Liver (tissue), 9 donors: Measurements from ENCODE around the gene SFXN3. TPM values are rescaled to one million over a fixed set of nuclear protein-coding genes. Genes with fewer than 3 reads are reported as not detected.

Experiments used
- DNase-seq: peaks from one replicate; pipeline ENCODE4 v3.0.0-alpha.2; 2017; ENCODE audit warnings: low spot score
- H3K27ac ChIP-seq, 2 donors: one replicate each; pipeline ENCODE4 v1.7.0; 2013; ENCODE audit warnings: inconsistent platforms in 2 of 2, low read length in 2 of 2, control low read depth in 1 of 2, low read depth in 1 of 2, mild to moderate bottlenecking in 1 of 2
- H3K27me3 ChIP-seq, 4 donors: one replicate each; pipeline versions ENCODE4 v1.6.1 to v1.7.0; 2013; ENCODE audit warnings: low read length in 3 of 4, inconsistent platforms in 1 of 4, mild to moderate bottlenecking in 1 of 4, moderate library complexity in 1 of 4; ENCODE audit not compliant: control insufficient read depth in 4 of 4, insufficient read depth in 4 of 4
- H3K36me3 ChIP-seq, 4 donors: one replicate each; pipeline versions ENCODE4 v1.6.1 to v1.7.0; 2013; ENCODE audit warnings: low read length in 3 of 4, mild to moderate bottlenecking in 3 of 4, low read depth in 1 of 4, moderate library complexity in 1 of 4; ENCODE audit not compliant: control insufficient read depth in 4 of 4, insufficient read depth in 3 of 4
- H3K4me1 ChIP-seq, 4 donors: one replicate each; pipeline versions ENCODE4 v1.6.1 to v1.7.0; 2013; ENCODE audit warnings: low read length in 3 of 4, mild to moderate bottlenecking in 3 of 4, moderate library complexity in 1 of 4; ENCODE audit not compliant: control insufficient read depth in 4 of 4, insufficient read depth in 4 of 4
- H3K4me3 ChIP-seq, 3 donors: one replicate each; pipeline versions ENCODE4 v1.6.1 to v1.7.0; 2013; ENCODE audit warnings: low read length in 3 of 3, control low read depth in 1 of 3, low read depth in 1 of 3, mild to moderate bottlenecking in 1 of 3
- H3K9ac ChIP-seq, 2 donors: one replicate each; pipeline ENCODE4 v1.7.0; 2013; ENCODE audit warnings: low read length in 2 of 2, mild to moderate bottlenecking in 2 of 2, moderate library complexity in 2 of 2, control low read depth in 1 of 2, low read depth in 1 of 2
- H3K9me3 ChIP-seq, 4 donors: one replicate each; pipeline versions ENCODE4 v1.6.1 to v1.7.0; 2013; ENCODE audit warnings: low read length in 3 of 4; ENCODE audit not compliant: control insufficient read depth in 4 of 4
- ATF3 ChIP-seq: IDR thresholded peaks from 2 replicates; pipeline ENCODE4 v1.6.1; 2016; ENCODE audit warnings: antibody characterized with exemption
- EGR1 ChIP-seq, 2 donors: IDR thresholded peaks; 2 replicates each; pipeline ENCODE4 v1.6.1; 2016 to 2018; ENCODE audit warnings: antibody characterized with exemption in 2 of 2, low read depth in 2 of 2
- FOXA1 ChIP-seq: IDR thresholded peaks from 2 replicates; pipeline ENCODE4 v1.6.1; 2016; ENCODE audit warnings: antibody characterized with exemption
- FOXA2 ChIP-seq: IDR thresholded peaks from 2 replicates; pipeline ENCODE4 v1.6.1; 2016; ENCODE audit warnings: antibody characterized with exemption
- GABPA ChIP-seq, 2 donors: IDR thresholded peaks in 1 of 2; conservative IDR thresholded peaks in 1 of 2; 2 replicates each; pipeline ENCODE4 v1.6.1; 2016; ENCODE audit warnings: antibody characterized with exemption in 2 of 2, mild to moderate bottlenecking in 1 of 2, moderate library complexity in 1 of 2
- HNF4A ChIP-seq, 2 donors: conservative IDR thresholded peaks; 2 replicates each; pipeline ENCODE4 v1.6.1; 2016; ENCODE audit warnings: antibody characterized with exemption in 2 of 2, mild to moderate bottlenecking in 2 of 2
- HNF4G ChIP-seq: IDR thresholded peaks from 2 replicates; pipeline ENCODE4 v1.6.1; 2016; ENCODE audit warnings: antibody characterized with exemption
- JUND ChIP-seq, 2 donors: IDR thresholded peaks; 2 replicates each; pipeline ENCODE4 v1.6.1; 2016; ENCODE audit warnings: antibody characterized with exemption in 2 of 2
- MAX ChIP-seq: IDR thresholded peaks from 2 replicates; pipeline ENCODE4 v1.6.1; 2016; ENCODE audit warnings: antibody characterized with exemption
- NR2F2 ChIP-seq: IDR thresholded peaks from 2 replicates; pipeline ENCODE4 v1.6.1; 2016; ENCODE audit warnings: antibody characterized with exemption
- RAD21 ChIP-seq, 2 donors: IDR thresholded peaks; 2 replicates each; pipeline ENCODE4 v1.6.1; 2016; ENCODE audit warnings: antibody characterized with exemption in 2 of 2, mild to moderate bottlenecking in 2 of 2
- REST ChIP-seq: IDR thresholded peaks from 2 replicates; pipeline ENCODE4 v1.6.1; 2016; ENCODE audit warnings: antibody characterized with exemption, mild to moderate bottlenecking
- SP1 ChIP-seq: IDR thresholded peaks from 2 replicates; pipeline ENCODE4 v1.6.1; 2018; ENCODE audit warnings: antibody characterized with exemption, mild to moderate bottlenecking
- TAF1 ChIP-seq: conservative IDR thresholded peaks from 2 replicates; pipeline ENCODE4 v1.6.1; 2016; ENCODE audit warnings: antibody characterized with exemption, mild to moderate bottlenecking
- YY1 ChIP-seq: IDR thresholded peaks from 2 replicates; pipeline ENCODE4 v1.6.1; 2016; ENCODE audit warnings: antibody characterized with exemption, mild to moderate bottlenecking
- WGBS: extraction: QIAGEN DNeasy Blood & Tissue Kit; methylation state at CpG from one replicate; pipeline ENCODE4 v1.1.7; 2013; 5-methylcytosine and 5-hydroxymethylcytosine counted together
- polyA plus RNA-seq, 2 donors: library from polyadenylated mRNA; stranded (reverse) in 1 of 2; unstranded in 1 of 2; fragments of 200-250 nt in 1 of 2; fragments of >200 nt in 1 of 2; fragmentation: Nextera tagmentation in 1 of 2; extraction: Ambion mirVana in 1 of 2; gene quantifications; one replicate each; pipeline versions ENCODE4 v1.2.1 to v1.2.3, GENCODE V29; 2013 to 2015
- total RNA-seq, 2 donors: library from RNA; depleted of rRNA; stranded (reverse); fragments of >200 nt; gene quantifications; one replicate each; pipeline ENCODE4 v1.2.3, GENCODE V29; 2014
- TF ChIP-seq, protein P1 (sequence below): IDR thresholded peaks from 2 replicates; pipeline ENCODE4 v1.6.1; 2016; ENCODE audit warnings: antibody characterized with exemption
- TF ChIP-seq, protein P2 (sequence below): fragments of 150-350 bp; IDR thresholded peaks from 2 replicates; pipeline ENCODE4 v1.5.1; 2017; ENCODE audit warnings: improper control_type of control experiment, low read depth, low read length; ENCODE audit not compliant: missing input control
- donor health status: healthy.
- donor health status: healthy.
- donor health status: healthy.
- donor health status: healthy.
- donor health status: healthy.

SFXN3 gene
- total and polyA plus RNA-seq, 4 donors, result 1.7 to 11.1 (median 6.3) TPM

GRCh38 chr10:101076630-101077029 lies 45.6 kb downstream of the SFXN3 start:
- Histone ChIP-seq H3K9me3 (no peaks in the 10 kb centered on the region), H3K27me3 (peaks cover 0 to 14% (median 2%) of the 10 kb centered on the region in 4 donors), H3K27ac (no peak overlapping the region), H3K4me1 (no peaks in the 10 kb centered on the region), H3K9ac (no peak overlapping the region), H3K4me3 (no peak overlapping the region), H3K36me3 (no peaks in the 10 kb centered on the region)
- TF ChIP-seq RAD21 (IDR thresholded peaks at IDR 0.05) (no peak), REST (no peak), GABPA (IDR thresholded peaks at IDR 0.05 in 1 of 2, conservative IDR thresholded peaks at IDR 0.05 in 1 of 2) (no peak), FOXA2 (no peak), FOXA1 (no peak), HNF4A (conservative IDR thresholded peaks at IDR 0.05) (no peak), YY1 (no peak), TAF1 (no peak), EGR1 (IDR thresholded peaks at IDR 0.05; ENCODE audit: low read depth in 2 of 2) (no peak), SP1 (no peak), ATF3 (no peak), JUND (IDR thresholded peaks at IDR 0.05) (no peak)
- TF ChIP-seq, protein P1, sequence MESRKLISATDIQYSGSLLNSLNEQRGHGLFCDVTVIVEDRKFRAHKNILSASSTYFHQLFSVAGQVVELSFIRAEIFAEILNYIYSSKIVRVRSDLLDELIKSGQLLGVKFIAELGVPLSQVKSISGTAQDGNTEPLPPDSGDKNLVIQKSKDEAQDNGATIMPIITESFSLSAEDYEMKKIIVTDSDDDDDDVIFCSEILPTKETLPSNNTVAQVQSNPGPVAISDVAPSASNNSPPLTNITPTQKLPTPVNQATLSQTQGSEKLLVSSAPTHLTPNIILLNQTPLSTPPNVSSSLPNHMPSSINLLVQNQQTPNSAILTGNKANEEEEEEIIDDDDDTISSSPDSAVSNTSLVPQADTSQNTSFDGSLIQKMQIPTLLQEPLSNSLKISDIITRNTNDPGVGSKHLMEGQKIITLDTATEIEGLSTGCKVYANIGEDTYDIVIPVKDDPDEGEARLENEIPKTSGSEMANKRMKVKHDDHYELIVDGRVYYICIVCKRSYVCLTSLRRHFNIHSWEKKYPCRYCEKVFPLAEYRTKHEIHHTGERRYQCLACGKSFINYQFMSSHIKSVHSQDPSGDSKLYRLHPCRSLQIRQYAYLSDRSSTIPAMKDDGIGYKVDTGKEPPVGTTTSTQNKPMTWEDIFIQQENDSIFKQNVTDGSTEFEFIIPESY, result no peak
- TF ChIP-seq, protein P2, sequence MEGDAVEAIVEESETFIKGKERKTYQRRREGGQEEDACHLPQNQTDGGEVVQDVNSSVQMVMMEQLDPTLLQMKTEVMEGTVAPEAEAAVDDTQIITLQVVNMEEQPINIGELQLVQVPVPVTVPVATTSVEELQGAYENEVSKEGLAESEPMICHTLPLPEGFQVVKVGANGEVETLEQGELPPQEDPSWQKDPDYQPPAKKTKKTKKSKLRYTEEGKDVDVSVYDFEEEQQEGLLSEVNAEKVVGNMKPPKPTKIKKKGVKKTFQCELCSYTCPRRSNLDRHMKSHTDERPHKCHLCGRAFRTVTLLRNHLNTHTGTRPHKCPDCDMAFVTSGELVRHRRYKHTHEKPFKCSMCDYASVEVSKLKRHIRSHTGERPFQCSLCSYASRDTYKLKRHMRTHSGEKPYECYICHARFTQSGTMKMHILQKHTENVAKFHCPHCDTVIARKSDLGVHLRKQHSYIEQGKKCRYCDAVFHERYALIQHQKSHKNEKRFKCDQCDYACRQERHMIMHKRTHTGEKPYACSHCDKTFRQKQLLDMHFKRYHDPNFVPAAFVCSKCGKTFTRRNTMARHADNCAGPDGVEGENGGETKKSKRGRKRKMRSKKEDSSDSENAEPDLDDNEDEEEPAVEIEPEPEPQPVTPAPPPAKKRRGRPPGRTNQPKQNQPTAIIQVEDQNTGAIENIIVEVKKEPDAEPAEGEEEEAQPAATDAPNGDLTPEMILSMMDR, result no peak
- 71% methylated on average over 5 of the region's 5 CpGs for WGBS
- no peak for DNase-seq

- H3K4me1 ChIP-seq, result no peaks in the 10 kb centered on the region
- no peaks in the 10 kb centered on the region for H3K36me3 ChIP-seq
- peaks cover 0 to 6% (median 1%) of the 10 kb centered on the region in 4 donors for H3K27me3 ChIP-seq
- H3K27ac ChIP-seq, result no peak overlapping the region
- H3K4me3 ChIP-seq, result no peak overlapping the region
- H3K9ac ChIP-seq, result no peak overlapping the region
- WGBS, result 90% methylated on average over 1 of the region's 1 CpG
- no peaks in the 10 kb centered on the region for H3K9me3 ChIP-seq
- DNase-seq, result no peak
- no peak for TF ChIP-seq MAX
- TF ChIP-seq, protein P1, result no peak
- no peak for TF ChIP-seq ATF3
- TF ChIP-seq HNF4A (conservative IDR thresholded peaks at IDR 0.05), result no peak
- no peak for TF ChIP-seq GABPA (IDR thresholded peaks at IDR 0.05 in 1 of 2, conservative IDR thresholded peaks at IDR 0.05 in 1 of 2)
- TF ChIP-seq, protein P2, result no peak
- no peak for TF ChIP-seq TAF1
- no peak for TF ChIP-seq HNF4G
- no peak for TF ChIP-seq FOXA1
- TF ChIP-seq SP1, result no peak
- TF ChIP-seq FOXA2, result no peak
- no peak for TF ChIP-seq NR2F2
- TF ChIP-seq YY1, result no peak
- no peak for TF ChIP-seq RAD21 (IDR thresholded peaks at IDR 0.05)
- no peak for TF ChIP-seq JUND (IDR thresholded peaks at IDR 0.05)
These were observed 48.8 kb downstream of the SFXN3 start for GRCh38 chr10:101079874-101080273.
